NCI-H748 (cell line): ENCODE data around the gene TNIK.
A peak's percentile ranks its signal among the peaks of the same experiment; 100 is the strongest.

Experiments used
- DNase-seq: peaks from one replicate; lab custom pipeline; 2025; ENCODE audit not compliant: unreplicated experiment; lab: John Stamatoyannopoulos, UW

The TNIK gene

DNA sequence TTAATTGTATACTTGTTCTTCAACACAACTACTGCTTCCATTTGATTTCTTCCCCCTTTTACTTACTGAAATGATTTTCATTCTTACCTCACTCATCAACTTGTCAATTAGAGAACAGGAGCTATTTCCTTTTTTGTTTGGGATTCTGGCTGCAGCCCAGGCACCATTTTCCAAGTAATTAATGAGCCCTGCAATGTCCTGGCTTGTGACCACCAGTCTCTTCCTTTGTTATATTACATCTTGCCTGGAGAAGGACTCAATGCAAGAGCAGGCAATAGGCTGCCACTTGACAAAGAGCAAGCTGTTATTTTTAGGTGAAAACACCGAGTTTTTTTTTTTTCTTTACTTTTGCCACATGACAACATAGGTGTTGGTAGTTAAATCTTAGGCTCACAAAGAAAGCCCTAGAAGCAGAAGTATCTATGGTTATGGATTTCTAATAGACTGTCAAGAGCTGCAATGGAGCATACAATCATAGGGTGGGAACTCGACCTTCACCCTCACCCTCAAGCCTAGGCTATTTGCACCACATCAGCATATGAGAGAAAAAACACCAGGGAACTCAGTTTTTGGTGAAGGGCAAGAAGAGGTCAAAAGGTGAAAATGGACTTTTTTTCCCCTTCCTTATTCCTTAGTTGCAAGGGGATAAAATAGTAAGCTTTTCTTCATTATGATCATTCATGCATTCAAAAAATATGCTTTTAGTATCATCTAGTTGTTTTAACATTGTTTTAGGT, 114.9 kb downstream of the TNIK start:
- no peak for DNase-seq

DNA sequence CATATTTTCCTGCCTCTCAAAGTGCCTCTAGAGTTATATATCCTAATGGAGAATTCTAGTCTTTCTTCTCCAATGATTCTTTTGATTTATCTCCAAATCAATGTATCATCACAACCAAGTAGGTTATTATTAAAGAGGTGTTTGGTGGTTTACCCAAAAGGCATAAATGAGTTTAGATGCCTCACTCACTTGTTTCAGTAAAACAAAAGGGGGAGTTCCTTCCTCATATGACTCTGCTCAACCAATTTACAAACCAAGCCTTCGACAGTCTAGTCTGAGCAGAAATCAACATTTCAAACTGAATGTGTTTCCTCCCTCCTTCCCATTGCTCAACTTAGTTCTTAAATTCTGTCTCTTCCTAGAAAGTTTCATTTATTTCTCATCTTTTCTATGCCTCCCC, 116.5 kb downstream of the TNIK start:
- no peak for DNase-seq

DNA sequence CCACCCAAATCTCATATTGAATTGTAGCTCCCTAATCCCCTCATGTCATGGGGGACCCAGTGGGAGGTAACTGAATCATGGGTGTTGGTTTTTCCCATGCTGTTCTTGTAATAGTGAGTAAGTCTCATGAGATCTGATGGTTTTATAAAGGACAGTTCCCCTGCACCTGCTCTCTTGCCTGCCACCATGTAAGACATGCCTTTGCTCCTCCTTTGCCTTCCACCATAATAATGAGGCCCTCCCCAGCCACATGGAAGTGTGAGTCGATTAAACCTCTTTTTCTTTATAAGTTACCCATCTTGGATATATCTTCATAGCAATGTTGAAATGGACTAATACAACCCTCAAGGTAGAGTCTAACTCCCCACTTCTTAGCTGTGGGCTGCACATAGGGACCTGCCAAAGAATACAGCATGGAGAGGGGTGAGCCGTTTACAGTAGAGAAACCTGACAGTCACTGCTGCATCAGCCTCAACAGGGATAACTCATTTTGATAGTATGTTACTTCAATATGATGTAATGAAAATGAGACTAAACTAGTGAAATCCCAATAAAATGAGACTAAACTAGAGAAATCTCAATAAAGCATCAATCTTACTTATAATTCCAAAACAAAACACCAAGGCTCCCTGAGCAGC, 117.3 kb downstream of the TNIK start:
- no peak for DNase-seq

DNA sequence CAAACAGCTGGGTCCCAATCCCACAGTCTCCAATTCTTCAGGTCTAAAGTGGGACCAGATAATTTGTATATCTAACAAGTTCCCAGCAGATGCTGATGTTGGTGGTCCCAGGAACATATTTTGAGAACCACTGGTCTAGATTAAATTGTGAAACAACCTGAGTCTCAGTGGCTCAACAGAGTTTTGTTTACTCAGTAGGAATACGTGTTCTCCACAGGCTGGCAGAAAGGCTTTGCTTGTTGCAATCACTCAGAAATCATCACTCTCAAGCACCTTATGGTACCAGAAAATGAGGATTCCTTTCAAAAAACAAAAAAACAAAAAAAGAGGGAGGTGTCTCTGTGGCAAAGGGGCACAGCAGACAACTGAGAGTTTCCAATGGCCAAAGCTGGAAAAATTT, 118.0 kb downstream of the TNIK start:
- DNase-seq: no peak

DNA sequence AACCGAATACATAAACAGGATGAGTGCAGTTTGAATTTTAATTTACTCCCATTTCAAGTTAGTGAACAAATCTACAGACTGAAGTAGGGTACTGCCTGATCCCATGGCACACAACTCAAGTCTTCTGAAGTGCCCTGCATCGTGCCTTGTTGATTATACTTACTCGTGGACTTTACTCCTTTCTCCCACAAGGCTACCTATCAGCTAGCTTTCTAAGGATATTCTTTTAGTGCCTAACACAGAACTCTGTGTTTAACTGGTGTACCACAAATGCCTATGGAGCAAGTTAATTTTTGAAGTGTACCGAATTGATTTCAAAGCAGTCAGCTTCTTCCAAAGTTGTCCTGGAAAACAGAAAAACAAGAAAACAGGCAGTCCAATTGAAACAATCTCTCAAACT, 119.8 kb downstream of the TNIK start:
- DNase-seq: no peak

DNA sequence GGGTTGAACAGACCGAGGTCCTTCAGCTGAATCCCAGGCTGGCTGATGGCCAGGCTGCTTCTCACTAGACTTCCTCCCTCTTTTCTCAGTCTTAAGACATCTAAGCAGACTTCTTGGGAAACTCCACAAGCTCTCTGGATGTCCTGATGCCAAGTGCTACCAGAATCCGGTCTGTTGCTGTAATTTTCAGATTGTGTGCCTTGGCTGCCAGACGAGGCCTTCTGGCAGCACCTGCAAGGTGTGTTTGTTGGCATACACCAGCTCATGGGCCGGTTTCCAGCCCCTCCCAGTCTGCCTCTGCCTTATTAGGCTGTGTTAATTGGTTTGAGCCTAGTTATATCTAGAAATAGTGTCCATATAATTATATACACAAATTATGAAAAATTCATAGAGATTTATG, 120.6 kb downstream of the TNIK start:
- DNase-seq: no peak

DNA sequence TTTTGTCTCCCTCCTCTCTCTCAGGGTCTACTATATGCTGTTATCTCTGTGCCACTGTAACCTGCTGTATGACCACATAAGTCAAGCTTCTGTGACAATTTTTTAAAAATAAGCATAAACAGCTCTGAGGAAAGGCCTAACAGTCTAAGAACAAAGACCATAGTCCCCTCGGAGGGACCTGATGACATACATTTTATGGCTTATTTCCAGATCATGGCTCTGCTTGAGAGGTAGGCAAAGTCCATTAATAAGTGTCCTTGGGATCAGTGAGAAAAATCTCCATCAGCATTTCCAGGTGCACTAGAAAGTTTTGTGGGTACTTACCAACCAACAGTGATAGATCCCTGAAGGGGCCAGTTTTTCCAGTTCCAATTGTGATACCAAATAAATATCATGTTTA, 123.8 kb downstream of the TNIK start:
- DNase-seq: no peak

DNA sequence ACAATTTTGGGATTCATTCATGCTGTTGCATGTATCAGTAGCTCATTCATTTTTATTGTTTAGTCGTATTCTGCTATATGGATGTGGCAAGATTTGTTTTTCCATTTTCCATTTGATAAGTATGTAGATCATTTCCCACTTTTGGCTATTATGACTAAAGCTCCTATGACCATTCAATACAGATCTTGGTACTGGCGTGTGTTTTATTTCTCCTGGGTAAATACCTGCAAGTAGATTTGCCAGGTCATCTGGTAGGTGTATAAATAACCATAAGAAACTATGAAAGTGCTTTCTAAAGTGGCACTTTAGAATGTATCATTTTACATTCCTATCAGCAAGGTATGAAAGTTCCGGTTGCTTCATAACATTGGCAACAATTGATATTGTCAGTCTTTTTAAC, 124.6 kb downstream of the TNIK start:
- no peak for DNase-seq

DNA sequence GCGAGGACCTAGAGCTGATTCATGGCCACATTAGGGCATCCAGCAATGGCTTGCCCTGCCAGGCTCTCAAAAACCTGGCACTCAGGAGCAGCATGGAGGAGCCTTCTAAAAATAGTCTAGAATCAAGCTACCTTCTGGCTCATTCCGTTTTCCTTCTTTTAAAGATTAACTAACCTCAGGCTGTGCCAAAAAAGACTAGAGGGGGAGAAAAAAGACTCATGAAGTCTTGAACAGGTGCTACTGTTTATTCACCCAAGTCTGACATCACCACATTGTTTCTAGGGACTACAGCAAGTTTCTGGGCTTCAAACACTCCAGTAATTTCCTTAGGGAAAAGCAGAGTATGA, 125.8 kb downstream of the TNIK start:
- no peak for DNase-seq

DNA sequence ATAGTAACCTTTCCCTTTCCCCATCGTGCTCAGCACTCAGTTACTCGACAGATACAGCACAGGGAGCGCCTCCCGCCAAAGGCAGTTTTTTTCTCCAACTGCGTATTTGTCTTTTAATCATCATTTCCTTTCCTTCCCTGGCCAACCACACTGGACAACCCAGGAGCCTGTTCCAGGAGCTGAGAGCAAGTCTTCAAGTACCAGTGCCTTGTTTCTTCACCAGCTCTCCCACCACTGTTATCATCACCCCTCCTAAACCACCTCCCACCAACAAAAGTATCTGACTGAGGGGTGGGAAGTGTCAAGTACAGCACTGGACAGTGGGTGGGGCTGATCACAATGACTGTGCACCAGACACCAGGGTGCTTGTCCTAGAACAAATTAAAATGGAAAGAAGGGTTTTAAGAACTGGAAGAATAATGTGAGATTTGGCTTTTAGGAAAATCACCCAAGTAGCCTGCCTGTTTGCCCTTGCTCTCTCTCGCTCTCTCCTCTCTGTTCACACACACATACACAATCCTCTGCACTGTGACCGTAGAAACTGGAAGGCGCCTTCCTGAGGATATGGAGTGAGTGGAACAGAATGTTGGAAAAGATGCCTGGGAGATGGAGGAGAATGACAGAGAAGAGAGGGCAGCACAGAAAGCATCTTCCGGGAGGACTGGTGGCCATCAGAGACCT, 126.3 kb downstream of the TNIK start:
- DNase-seq: no peak

DNA sequence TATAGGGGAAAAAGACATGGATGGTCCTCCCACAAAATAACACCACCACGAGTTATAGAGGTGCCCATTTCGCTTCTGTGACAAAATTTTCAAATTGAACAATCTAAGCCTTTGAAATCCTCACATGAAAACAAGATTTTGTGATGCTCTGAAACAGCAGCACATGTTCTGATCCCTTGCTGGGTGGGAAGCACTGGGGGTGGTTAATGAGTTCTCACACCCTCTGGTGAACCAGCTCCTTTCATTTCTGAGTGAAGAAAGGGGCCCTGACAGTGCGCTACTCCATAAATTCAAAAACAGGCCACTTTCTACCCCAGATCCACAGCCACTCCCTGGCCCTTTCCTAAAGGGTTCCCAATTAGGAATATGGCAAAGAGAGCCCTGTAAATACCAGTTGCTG, 129.3 kb downstream of the TNIK start:
- no peak for DNase-seq

DNA sequence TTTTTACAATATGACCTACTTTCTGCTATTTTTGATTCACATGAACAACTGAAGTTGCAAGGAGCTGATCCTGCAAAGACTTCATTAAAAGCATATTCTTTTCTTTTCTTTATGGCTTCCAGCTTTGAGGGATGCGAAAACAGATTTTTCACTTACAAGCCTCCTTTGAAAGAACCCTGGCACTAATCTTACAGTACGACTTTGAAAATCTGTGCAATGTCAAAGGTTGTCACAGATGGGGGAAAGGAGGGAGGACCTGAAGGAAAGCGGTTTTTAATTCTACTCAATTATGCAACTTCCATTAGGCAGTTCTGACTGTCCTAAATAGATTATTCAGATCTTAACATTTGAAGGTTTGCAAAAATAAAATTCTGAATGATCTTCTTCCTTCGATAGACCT, 130.5 kb downstream of the TNIK start:
- DNase-seq: no peak

DNA sequence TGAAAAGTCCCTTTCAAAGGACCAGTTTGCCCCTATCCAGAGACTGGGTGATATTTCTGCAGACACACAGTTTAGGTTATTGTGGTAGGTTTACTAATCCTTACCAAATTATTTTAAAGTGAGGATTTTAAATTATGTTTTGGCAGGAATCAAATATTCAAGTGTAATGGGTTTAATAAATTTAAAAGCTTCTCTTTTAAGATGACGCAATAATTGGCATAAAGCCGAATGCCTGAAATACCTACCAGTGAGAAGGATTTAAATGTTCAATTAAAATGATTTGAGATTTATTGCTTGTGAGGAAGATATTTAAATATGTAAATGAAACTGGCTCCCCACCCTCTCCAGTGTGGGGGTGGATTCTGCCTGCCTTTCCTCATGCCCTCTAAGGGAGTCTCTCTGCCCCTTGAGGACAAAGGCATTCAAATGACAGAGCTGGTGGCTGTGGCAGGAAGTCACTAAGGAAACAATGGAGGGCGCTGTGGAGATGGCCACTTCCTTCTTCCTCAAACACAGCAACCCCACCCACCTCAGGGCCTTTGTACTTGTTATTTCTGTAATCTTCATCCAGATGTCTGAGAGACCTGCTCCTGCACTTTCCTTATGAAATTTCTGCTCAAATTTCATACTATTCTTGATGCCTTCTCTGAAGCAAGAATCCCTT, 131.7 kb downstream of the TNIK start:
- peak; percentile 25 for DNase-seq

DNA sequence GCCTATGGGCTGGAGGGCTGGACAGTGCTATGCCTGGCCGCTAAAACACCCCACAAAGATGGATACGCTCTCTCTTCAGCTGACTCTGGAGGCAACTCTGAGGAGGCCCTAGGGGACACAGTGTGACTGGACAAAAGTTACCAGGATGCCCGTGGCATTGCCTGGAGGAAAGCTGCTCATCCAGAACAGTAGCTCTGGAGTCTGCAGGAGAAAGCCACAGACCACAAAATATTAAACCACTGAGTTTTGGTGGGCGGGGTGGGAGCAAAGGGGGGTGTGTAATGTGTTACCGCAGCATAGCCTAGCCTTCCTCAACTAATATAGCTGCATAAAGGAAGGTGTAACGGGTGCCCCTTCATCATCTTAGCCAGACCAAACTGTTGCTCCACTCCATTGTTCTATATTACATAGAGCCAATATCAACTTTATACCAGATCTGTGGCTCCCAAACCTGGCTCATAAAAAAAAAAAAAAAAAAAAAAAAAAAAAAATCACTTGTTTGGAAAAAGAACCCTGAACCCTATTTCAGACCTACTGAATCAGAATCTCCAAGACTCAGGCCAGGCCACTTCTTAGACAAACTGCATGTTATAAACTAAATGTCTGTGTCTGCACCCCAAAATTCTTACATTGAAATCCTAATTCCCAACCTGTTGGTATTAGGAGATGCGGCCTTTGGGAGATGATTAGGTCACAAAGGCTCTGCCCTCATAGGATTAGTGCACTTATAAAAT, 132.6 kb downstream of the TNIK start:
- no peak for DNase-seq

DNA sequence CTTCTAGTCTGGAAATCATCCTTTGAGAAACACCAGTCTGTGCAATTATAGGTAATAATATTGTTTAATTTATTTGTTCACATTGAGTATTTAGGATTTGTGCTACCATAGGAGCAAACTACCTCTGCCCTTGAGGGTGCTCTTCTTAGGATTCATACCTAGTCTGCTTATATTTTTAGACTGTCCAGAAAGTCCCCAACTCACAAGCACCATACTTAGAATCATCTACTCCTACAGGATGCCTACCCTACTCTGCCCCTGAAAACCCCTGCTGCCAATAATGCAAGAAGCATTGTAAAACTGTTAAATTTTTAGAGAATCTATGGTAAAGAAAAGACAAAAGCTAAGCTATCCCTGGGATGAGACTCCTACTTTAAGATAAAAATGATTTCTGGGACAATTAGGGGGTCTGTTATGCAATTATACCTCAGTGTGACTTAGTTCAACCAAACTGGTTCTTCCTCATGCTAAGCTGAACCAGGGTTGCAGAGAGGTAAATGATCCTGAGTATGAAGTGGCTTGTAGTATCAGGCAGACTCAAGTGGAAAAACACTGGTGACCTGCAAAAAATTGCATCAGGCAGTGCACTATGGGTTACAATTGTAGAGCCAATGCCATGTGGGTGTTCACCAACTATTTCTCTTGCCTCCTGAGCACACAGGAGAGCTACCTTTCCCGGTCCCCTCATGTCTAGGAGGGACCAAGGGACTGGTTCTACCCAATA, 133.3 kb downstream of the TNIK start:
- DNase-seq: no peak

DNA sequence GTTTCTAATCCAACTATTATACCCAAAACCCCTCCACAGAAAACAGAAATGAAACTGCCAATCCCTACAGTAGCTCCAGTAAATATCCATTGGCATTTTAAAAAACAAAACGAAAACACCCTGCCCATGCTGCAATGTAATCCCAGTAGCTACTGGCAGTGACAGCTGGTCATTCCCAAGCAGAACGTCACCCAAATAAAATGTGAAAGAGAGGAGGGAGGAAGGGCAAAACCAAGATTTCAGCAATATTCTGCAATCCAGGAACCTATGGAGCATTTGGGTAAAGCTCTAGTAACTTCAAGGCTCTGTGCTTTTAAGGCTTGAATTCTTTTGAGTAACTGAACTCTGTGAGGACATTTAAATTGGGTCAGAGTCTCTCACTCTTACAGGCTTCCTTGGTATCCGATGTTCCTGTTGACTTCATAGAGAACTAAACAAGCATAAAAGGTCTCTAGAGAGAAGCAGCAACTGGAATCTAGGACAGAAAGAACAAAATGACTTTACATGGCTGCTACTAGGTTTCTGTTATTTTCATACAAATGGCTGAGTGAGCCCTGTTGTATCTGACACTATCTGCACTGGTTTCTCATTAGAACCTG, 136.2 kb downstream of the TNIK start:
- DNase-seq: no peak

DNA sequence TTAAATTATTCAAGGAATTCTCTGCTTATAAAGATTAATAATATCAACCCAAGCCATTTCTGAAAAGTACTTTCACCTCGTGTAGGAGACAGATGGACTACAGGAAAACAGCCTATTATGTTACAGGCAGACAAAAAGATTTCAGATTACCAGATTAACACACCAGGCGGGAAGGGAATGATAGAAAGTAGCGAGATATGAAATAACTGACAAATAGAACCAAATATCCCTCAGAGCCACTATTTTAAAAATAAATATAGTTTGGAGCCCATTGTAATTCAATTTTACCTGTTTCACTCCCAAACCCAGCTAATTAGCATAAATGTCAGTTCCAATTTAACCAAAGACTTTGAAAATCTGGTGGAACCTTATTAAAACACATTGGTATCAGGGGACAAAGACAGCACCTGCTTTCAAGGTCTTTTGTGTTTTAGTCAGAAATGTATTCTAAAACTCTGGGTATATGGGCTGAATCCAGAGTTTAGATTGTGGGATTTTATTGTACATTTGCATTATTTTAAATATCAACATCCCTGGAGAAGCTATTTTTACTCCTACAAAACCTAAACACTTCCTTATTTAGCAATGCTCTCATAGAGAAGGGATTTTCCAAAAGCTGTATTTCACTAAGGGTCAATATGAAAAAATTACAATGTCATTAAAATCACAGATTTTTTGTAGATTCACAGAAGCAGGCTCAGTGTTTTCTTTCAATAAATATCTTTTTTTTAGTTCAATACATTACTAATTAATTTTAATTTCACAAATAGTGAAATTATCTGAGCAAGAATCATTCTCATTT, 138.4 kb downstream of the TNIK start:
- no peak for DNase-seq

DNA sequence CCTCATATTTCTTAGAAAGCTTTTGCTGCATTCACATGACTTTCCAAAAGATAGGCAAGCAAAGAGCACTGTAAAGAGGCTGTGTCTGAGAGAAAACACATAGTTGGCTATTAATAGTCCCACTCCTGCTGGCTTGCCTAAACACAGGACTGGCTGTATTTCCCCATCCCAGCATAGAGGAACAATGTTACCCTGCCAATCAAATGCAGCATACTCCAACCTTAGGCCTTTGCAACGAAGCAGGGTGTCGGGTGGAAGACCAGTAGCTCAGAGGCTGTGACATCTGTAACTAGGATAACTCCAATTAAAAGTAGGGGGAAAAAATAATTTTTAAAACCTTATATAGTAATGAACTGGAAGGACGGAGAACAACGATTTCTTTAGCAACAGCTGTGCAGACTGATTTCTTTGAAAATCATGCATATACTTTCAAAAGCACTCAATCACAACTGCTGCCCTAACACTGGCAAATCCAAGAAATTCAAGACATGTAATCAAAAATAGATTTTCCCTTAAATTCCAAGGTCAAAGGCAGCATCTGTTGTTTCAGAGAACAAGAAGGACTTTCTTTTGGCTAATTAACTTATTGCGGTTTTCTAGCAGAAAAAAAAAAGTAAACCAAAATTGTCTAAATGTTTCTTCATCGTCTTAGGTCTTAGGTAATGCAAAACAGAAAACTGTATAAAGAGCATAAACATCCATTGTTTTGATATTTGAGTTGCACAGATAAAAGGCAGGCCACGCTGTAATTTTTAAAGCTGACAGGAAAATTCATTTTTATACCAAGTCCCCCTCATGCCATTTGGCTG, 139.3 kb downstream of the TNIK start:
- DNase-seq: no peak

DNA sequence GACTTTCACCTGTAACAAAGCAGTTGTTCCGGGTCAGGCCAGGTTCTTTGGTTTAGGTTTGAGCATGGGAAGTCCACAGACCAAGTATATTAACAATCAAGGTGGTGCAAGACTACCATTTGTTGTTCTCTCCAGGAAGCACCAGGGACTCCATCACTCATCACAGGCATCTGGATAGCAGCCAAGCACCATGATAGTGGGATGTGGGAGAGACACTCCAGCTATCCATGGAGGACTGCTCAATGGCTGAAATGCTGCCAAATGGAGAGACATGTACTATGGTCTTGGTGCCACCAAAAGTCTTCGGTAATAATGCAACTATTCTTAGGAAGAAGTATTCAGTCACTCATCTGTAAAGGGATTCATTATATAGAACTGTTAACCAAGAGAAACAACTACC, 143.0 kb downstream of the TNIK start:
- DNase-seq: no peak
